Endothelial cell (in vitro differentiated cells): ENCODE results near the gene LARP4. TPM values are rescaled to one million over a fixed set of nuclear protein-coding genes. Genes with fewer than 3 reads are reported as not detected.

Experiments
- DNase-seq: peaks from one replicate; pipeline ENCODE4 v3.0.0; 2021; ENCODE audit warnings: low spot score
- H3K27ac Mint-ChIP-seq: one replicate; pipeline ENCODE4 v1.8.0; 2021; ENCODE audit warnings: mixed read lengths, inconsistent platforms; ENCODE audit not compliant: unreplicated experiment
- H3K27me3 Mint-ChIP-seq: one replicate; pipeline ENCODE4 v1.8.0; 2021; ENCODE audit warnings: mild to moderate bottlenecking, moderate library complexity, mixed read lengths, inconsistent platforms; ENCODE audit not compliant: unreplicated experiment
- H3K36me3 Mint-ChIP-seq: one replicate; pipeline ENCODE4 v1.8.0; 2021; ENCODE audit warnings: mild to moderate bottlenecking, low read depth, mixed read lengths, inconsistent platforms; ENCODE audit not compliant: unreplicated experiment
- H3K4me1 Mint-ChIP-seq: one replicate; pipeline ENCODE4 v1.8.0; 2021; ENCODE audit warnings: mild to moderate bottlenecking, mixed read lengths, inconsistent platforms; ENCODE audit not compliant: unreplicated experiment
- H3K4me3 Mint-ChIP-seq: one replicate; pipeline ENCODE4 v1.8.0; 2021; ENCODE audit warnings: mild to moderate bottlenecking, mixed read lengths, inconsistent platforms; ENCODE audit not compliant: unreplicated experiment
- H3K9me3 Mint-ChIP-seq: one replicate; pipeline ENCODE4 v1.8.0; 2021; ENCODE audit warnings: mixed read lengths, inconsistent platforms; ENCODE audit not compliant: unreplicated experiment
- long read RNA-seq: library from polyadenylated mRNA; unstranded; transcript quantifications from one replicate; pipeline ENCODE4 v2.0.0, GENCODE V29; 2020; ENCODE audit not compliant: unreplicated experiment
- total RNA-seq: library from RNA; stranded (reverse); fragmentation: NEBNext Ultra II Directional; extraction: Animal tissue kit (Norgen Biotek cat#: 25700); gene quantifications from one replicate; pipeline ENCODE4 v1.2.1, GENCODE V29; 2021; ENCODE audit not compliant: unreplicated experiment
- TF ChIP-seq, protein P1 (sequence below): fragments of 200-600 bp; sonication (generic); IDR thresholded peaks from one replicate; pipeline ENCODE4 v1.5.0; 2021; ENCODE audit warnings: antibody characterized with exemption; ENCODE audit not compliant: unreplicated experiment

Gene LARP4
- 38.0 TPM for total RNA-seq
- long read RNA-seq, full-length matches to known transcripts = 2 of 5 reads
- long read RNA-seq, partial matches to known transcripts = 2 of 5 reads
- long read RNA-seq, other reads (novel, unspliced or antisense) = 1 of 5 reads

DNA sequence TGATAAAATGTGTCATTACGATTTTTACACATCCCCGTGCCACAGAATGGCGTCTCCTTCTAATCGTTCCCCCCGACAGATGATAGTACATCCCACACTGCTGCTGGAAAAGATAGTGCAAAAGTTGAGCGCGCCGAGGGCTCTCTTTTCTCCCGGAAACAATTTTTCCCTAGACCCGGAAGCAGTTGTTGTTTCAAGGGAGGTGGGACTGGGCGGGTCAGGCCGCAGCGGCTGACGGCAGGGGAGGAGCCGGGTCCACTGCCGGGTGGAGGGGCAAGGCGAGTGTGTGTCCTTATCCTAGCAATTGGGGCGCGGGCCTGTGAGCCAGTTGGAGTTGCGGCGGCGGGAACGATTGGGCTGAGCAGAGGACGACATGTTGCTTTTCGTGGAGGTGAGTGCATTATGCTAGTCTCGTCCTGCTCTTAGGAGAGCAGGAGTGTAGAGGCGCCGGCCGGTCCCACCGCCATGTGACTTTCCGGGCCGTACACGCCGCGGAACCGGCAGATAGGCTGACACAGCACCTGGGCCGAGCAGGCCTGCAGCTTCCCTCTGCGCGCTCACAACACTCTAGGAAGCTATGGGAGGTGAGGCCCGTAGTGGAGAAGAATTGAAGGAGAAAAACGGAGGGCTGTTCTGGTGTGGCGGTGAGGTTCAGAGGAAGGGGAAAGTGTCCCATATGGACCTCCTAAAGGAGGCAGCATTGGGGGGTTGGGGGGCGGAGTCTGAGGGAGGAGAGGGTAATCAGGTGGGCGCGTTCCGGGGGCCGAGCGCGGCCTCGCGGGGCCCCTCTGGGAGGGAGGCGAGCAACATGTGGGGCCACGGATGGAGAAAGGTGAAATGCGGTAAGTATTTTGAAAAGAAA, at the start of gene LARP4:
Gene LARP4, plus strand, starts transcription at position 248 of the 862 bp plus-strand sequence. Its CDS starts 126 bp downstream, at position 374.
- Mint-ChIP-seq H3K36me3 (no peaks in the 10 kb centered on the region), H3K4me1 (peaks cover 27% of the 10 kb centered on the region), H3K27me3 (peaks cover 4% of the 10 kb centered on the region), H3K4me3 (peak within 1 kb of the TSS; percentile 99), H3K9me3 (no peaks in the 10 kb centered on the region), H3K27ac (peak within 1 kb of the TSS; percentile 97)
- TF ChIP-seq, protein P1, sequence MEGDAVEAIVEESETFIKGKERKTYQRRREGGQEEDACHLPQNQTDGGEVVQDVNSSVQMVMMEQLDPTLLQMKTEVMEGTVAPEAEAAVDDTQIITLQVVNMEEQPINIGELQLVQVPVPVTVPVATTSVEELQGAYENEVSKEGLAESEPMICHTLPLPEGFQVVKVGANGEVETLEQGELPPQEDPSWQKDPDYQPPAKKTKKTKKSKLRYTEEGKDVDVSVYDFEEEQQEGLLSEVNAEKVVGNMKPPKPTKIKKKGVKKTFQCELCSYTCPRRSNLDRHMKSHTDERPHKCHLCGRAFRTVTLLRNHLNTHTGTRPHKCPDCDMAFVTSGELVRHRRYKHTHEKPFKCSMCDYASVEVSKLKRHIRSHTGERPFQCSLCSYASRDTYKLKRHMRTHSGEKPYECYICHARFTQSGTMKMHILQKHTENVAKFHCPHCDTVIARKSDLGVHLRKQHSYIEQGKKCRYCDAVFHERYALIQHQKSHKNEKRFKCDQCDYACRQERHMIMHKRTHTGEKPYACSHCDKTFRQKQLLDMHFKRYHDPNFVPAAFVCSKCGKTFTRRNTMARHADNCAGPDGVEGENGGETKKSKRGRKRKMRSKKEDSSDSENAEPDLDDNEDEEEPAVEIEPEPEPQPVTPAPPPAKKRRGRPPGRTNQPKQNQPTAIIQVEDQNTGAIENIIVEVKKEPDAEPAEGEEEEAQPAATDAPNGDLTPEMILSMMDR = no peak
- peak; percentile 91 for DNase-seq

DNA sequence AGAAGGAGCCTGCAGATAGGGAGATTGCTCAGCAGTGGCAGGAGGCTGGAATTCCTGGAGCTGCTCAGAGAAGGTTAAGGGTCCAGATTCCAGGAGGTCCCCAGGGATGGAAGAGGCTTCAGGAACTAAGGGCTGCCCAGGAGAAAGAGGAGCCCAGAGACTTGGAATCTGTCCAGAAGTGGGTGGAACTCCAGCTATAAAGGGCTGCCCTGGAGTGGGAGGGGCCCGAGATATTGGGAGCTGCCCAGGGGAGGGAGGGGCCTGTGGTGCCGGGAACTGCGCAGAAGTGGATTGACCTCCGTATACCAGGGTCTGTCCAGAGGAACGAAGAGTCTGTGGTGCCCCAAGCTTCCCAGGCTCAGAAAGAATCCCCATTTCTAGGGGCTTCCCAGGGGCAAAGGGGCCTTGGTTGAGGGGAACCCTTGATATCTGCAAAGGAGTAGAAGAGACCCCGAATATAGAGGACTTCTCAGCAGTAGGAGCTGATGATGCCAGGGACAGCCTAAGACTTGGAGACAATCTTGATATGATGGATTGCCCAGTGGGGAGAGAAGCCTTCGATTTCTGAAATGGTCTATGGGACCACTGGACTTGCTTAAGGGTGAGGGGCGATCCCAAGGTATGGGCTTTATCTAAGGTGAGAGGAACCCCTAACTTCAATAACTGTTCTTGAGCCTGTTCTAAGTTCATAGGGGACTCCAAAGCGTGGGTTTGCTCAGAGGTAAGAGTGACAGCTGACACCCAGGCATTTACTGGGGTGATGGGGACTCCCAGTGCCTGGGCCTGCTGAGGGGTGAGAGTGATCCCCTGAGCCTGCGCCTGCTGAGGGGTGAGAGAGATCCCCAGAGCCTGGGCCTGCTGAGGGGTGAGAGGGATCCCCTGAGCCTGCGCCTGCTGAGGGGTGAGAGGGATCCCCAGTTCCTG, 49.3 kb upstream of the LARP4 start:
- DNase-seq = no peak
- H3K9me3 Mint-ChIP-seq = no peaks in the 10 kb centered on the region
- H3K4me1 Mint-ChIP-seq = no peaks in the 10 kb centered on the region
- no peaks in the 10 kb centered on the region for H3K27me3 Mint-ChIP-seq
- no peak overlapping the region for H3K27ac Mint-ChIP-seq
- no peak overlapping the region for H3K4me3 Mint-ChIP-seq
- TF ChIP-seq, protein P1 = no peak
- no peaks in the 10 kb centered on the region for H3K36me3 Mint-ChIP-seq

DNA sequence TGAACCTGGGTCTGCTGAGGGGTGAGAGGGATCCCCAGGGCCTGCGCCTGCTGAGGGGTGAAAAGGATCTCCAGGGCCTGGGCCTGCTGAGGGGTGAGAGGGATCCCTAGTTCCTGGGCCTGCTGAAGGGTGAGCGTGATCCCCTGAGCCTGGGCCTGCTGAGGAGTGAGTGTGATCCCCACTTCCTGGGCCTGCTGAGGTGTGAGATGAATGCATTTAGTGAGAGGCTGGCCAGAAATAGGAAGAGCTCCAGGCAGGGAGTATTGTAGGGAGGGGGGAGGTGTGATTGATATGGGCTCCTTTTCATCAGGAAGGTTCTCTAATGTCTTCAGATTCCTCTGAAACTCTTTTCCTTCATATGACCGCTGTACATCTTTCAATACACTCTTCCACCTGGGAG, 47.3 kb upstream of the LARP4 start:
- Mint-ChIP-seq H3K27ac (no peak overlapping the region), H3K4me1 (no peaks in the 10 kb centered on the region), H3K27me3 (no peaks in the 10 kb centered on the region), H3K4me3 (no peak overlapping the region), H3K9me3 (no peaks in the 10 kb centered on the region), H3K36me3 (no peaks in the 10 kb centered on the region)
- no peak for DNase-seq
- TF ChIP-seq, protein P1 = no peak

DNA sequence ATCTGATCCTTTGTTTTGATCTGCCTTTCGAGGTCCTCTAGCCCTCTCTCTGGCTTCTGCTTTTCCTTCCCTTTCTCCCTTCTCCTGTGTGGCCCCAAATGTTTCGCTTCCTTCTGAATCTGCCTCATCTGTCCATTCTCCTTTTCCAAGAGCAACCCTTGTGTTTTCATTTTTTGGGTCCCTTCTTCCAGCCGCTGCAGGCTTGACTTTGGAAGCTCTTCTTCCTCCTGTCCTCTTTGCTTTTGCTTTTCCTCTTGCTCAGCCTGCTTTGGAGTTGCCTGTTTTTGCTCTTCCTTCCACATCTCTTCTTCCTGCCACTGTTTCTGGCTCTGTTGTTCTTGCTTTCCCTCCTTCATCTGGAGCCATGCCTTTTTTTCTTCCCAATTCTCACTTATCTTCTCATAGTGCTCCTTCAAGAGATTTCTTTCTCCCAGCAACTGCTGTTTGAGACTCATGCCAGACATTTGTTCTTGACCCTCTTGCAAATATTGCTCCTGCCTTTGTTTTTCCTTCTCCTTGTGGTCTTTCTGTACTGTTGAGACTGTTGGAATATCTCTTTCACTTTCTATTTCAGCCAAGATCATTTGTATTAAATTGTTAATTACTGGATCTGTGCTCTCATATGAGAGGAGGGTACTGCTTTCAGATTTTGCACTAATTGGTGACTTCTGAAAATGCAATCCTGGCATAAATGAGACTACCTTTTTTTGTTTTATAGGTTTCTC, 46.7 kb upstream of the LARP4 start:
- no peak overlapping the region for H3K4me3 Mint-ChIP-seq
- TF ChIP-seq, protein P1 = no peak
- H3K4me1 Mint-ChIP-seq = no peaks in the 10 kb centered on the region
- H3K27me3 Mint-ChIP-seq = no peaks in the 10 kb centered on the region
- H3K36me3 Mint-ChIP-seq = no peaks in the 10 kb centered on the region
- DNase-seq = no peak
- no peaks in the 10 kb centered on the region for H3K9me3 Mint-ChIP-seq
- H3K27ac Mint-ChIP-seq = no peak overlapping the region
